GM23248 (cell line): ENCODE measurements around the gene USF1. TPM values are rescaled to one million over a fixed set of nuclear protein-coding genes. Genes with fewer than 3 reads are reported as not detected.
"Not testable (repeated sequence)": the region's sequence is repeated elsewhere in the genome, so short reads cannot be mapped to it uniquely, and the experiment has no call there.

Source experiments
- DNase-seq: peaks from one replicate; pipeline ENCODE4 v3.0.0-alpha.2; 2015
- H2AFZ ChIP-seq: fragments of 200-600 bp; sonication (generic); 2 replicates; pipeline ENCODE4 v1.6.1; 2016; ENCODE audit warnings: antibody characterized with exemption
- H3F3A ChIP-seq: fragments of 200-600 bp; sonication (generic); 2 replicates; pipeline ENCODE4 v1.6.1; 2016; ENCODE audit warnings: mild to moderate bottlenecking, antibody characterized with exemption, mixed run types; ENCODE audit not compliant: insufficient read depth
- H3K27ac ChIP-seq: fragments of 200-600 bp; sonication (generic); 2 replicates; pipeline ENCODE4 v1.5.1; 2016; ENCODE audit warnings: mild to moderate bottlenecking
- H3K27me3 ChIP-seq: fragments of 200-600 bp; sonication (generic); replicated peaks from 2 replicates; pipeline ENCODE4 v1.6.1; 2016; ENCODE audit warnings: mild to moderate bottlenecking; ENCODE audit not compliant: insufficient read depth
- H3K36me3 ChIP-seq: fragments of 200-600 bp; sonication (generic); 2 replicates; pipeline ENCODE4 v1.6.1; 2016; ENCODE audit warnings: low read depth, mild to moderate bottlenecking
- H3K4me1 ChIP-seq: fragments of 200-600 bp; sonication (generic); 2 replicates; pipeline ENCODE4 v1.6.1; 2016; ENCODE audit warnings: mild to moderate bottlenecking; ENCODE audit not compliant: insufficient read depth
- H3K4me2 ChIP-seq: fragments of 200-600 bp; sonication (generic); one replicate; pipeline ENCODE4 v1.6.1; 2016; ENCODE audit warnings: mild to moderate bottlenecking; ENCODE audit not compliant: unreplicated experiment
- H3K4me3 ChIP-seq: fragments of 200-600 bp; sonication (generic); 2 replicates; pipeline ENCODE4 v1.5.1; 2016; ENCODE audit warnings: mild to moderate bottlenecking
- H3K79me2 ChIP-seq: fragments of 200-600 bp; sonication (generic); 2 replicates; pipeline ENCODE4 v1.6.1; 2016; ENCODE audit warnings: mild to moderate bottlenecking; ENCODE audit not compliant: insufficient read depth
- H3K9ac ChIP-seq: fragments of 200-600 bp; sonication (generic); 2 replicates; pipeline ENCODE4 v1.6.1; 2016; ENCODE audit warnings: mild to moderate bottlenecking
- H3K9me2 ChIP-seq: fragments of 200-600 bp; sonication (generic); 2 replicates; pipeline ENCODE4 v1.6.1; 2016; ENCODE audit warnings: mixed run types, mild to moderate bottlenecking, moderate library complexity; ENCODE audit not compliant: insufficient read depth
- H3K9me3 ChIP-seq: fragments of 200-600 bp; sonication (generic); one replicate; pipeline ENCODE4 v1.6.1; 2017; ENCODE audit warnings: low read depth
- H4K20me1 ChIP-seq: fragments of 200-600 bp; sonication (generic); 2 replicates; pipeline ENCODE4 v1.6.0; 2016; ENCODE audit not compliant: insufficient read depth
- EZH2 ChIP-seq: fragments of 200-600 bp; sonication (generic); IDR thresholded peaks from 2 replicates; pipeline ENCODE4 v1.6.1; 2018; ENCODE audit warnings: antibody characterized with exemption, mild to moderate bottlenecking; ENCODE audit not compliant: insufficient read depth, poor library complexity, severe bottlenecking
- EZH2phosphoT487 ChIP-seq: fragments of 200-600 bp; sonication (generic); IDR thresholded peaks from 2 replicates; pipeline ENCODE4 v1.6.1; 2018; ENCODE audit warnings: antibody characterized with exemption, moderate library complexity, mild to moderate bottlenecking, low read depth; ENCODE audit not compliant: insufficient read depth
- WGBS, 2 experiments: methylation state at CpG; one replicate each; pipeline ENCODE4 v1.1.6; 2015 to 2017; ENCODE audit warnings: low lambda C conversion rate in 2 of 2, low coverage in 1 of 2; ENCODE audit errors: missing lambda C conversion rate in 2 of 2; 5-methylcytosine and 5-hydroxymethylcytosine counted together
- in situ Hi-C: fragments of 300-500 bp; cut with MboI; formaldehyde crosslinking; loops from 2 replicates; pipeline ENCODE4 v1.15.0; 2020
- polyA plus RNA-seq: library from polyadenylated mRNA; unstranded; fragments of >200 nt; fragmentation: Nextera tagmentation; extraction: Ambion mirVana; gene quantifications from 2 replicates; pipeline ENCODE4 v1.2.1, GENCODE V29; 2016
- total RNA-seq: library from RNA; depleted of rRNA; stranded (reverse); fragments of >200 nt; shearing (Covaris generic); gene quantifications from 2 replicates; pipeline ENCODE4 v1.2.3, GENCODE V29; 2014

The USF1 gene
- total and polyA plus RNA-seq, 2 experiments from 2014 or later = 17.1 to 53.2 TPM

GRCh38 chr1:161068306-161069234 is 22.8 kb upstream of the USF1 start:
- WGBS, 2 experiments = 76 to 82% methylated on average over 10 of the region's 10 CpGs
- no peaks in the 10 kb centered on the region for H3K9me2 ChIP-seq
- no peak overlapping the region for H3K9ac ChIP-seq
- no peaks in the 10 kb centered on the region for H3K4me1 ChIP-seq
- no peaks in the 10 kb centered on the region for H3K9me3 ChIP-seq
- in situ Hi-C loops = no loop called here
- no peak for DNase-seq
- H4K20me1 ChIP-seq = no peaks in the 10 kb centered on the region
- no peaks in the 10 kb centered on the region for H3K79me2 ChIP-seq
- H3K27ac ChIP-seq = no peak overlapping the region
- H3K4me3 ChIP-seq = no peak overlapping the region
- no peaks in the 10 kb centered on the region for H3K36me3 ChIP-seq
- TF ChIP-seq EZH2 (no peak), EZH2phosphoT487 (no peak)
- no peaks in the 10 kb centered on the region for H3K27me3 ChIP-seq
- peak overlapping the region; percentile 58 for H2AFZ ChIP-seq
- no peaks in the 10 kb centered on the region for H3F3A ChIP-seq
- H3K4me2 ChIP-seq = no peak overlapping the region

DNA sequence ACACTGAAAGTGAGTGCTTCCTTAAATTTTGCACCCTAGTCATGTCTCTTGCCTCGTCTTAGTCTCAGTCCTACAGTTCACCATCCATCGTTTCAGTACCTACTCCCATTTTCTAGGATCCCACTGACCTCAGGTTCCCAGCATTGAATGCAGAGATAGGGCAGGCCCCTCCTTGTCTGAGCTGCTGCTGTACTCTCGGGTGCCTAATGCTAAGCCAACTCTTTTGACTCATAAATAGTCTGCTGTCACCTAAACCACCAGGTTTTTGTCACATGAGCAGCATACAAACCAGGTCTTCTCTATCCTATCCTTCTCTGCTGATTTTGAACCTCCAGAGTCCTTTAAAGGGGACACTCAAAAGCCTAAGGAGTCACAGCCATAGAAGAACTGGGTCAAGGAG is 20.9 kb upstream of the USF1 start:
- no peak overlapping the region for H3K9ac ChIP-seq
- no peak overlapping the region for H2AFZ ChIP-seq
- no peaks in the 10 kb centered on the region for H3K9me2 ChIP-seq
- 43 to 52% methylated on average over 3 of the region's 3 CpGs for WGBS, 2 experiments
- no peaks in the 10 kb centered on the region for H3K27me3 ChIP-seq
- H4K20me1 ChIP-seq = no peaks in the 10 kb centered on the region
- no peaks in the 10 kb centered on the region for H3F3A ChIP-seq
- H3K79me2 ChIP-seq = no peaks in the 10 kb centered on the region
- H3K4me2 ChIP-seq = no peak overlapping the region
- no peak overlapping the region for H3K27ac ChIP-seq
- no peaks in the 10 kb centered on the region for H3K9me3 ChIP-seq
- no peaks in the 10 kb centered on the region for H3K36me3 ChIP-seq
- H3K4me3 ChIP-seq = no peak overlapping the region
- no peaks in the 10 kb centered on the region for H3K4me1 ChIP-seq
- TF ChIP-seq EZH2 (no peak), EZH2phosphoT487 (no peak)
- no peak for DNase-seq
- in situ Hi-C loops = no loop called here

- H3F3A ChIP-seq, DNase-seq, H3K36me3 ChIP-seq, H3K9me2 ChIP-seq, H3K4me2 ChIP-seq, H3K4me3 ChIP-seq, H3K27ac ChIP-seq, in situ Hi-C loops, H3K9me3 ChIP-seq, H3K27me3 ChIP-seq, H4K20me1 ChIP-seq, H2AFZ ChIP-seq, H3K4me1 ChIP-seq, H3K9ac ChIP-seq, H3K79me2 ChIP-seq: not testable (repeated sequence)
- 80 to 86% methylated on average over 7 of the region's 7 CpGs for WGBS, 2 experiments
Measured at GRCh38 chr1:161065681-161066080, 19.9 kb upstream of the USF1 start.

GRCh38 chr1:161063936-161064335 is 18.2 kb upstream of the USF1 start:
- H2AFZ ChIP-seq, DNase-seq, H3K4me1 ChIP-seq, H3K9me3 ChIP-seq, H3F3A ChIP-seq, H3K9ac ChIP-seq, in situ Hi-C loops, H4K20me1 ChIP-seq, H3K4me2 ChIP-seq, H3K27me3 ChIP-seq, H3K27ac ChIP-seq, H3K79me2 ChIP-seq, H3K36me3 ChIP-seq, H3K9me2 ChIP-seq, H3K4me3 ChIP-seq: not testable (repeated sequence)
- 65 to 66% methylated on average over 6 of the region's 6 CpGs for WGBS, 2 experiments

- Histone ChIP-seq H3K9me2 (no peaks in the 10 kb centered on the region), H2AFZ (no peak overlapping the region), H3K9me3 (no peaks in the 10 kb centered on the region), H3K36me3 (no peaks in the 10 kb centered on the region), H3K4me2 (no peak overlapping the region), H3K27ac (no peak overlapping the region), H3K4me3 (no peak overlapping the region), H3K9ac (no peak overlapping the region), H3K27me3 (no peaks in the 10 kb centered on the region), H3F3A (no peaks in the 10 kb centered on the region), H3K4me1 (no peaks in the 10 kb centered on the region), H3K79me2 (no peaks in the 10 kb centered on the region), H4K20me1 (no peaks in the 10 kb centered on the region)
- TF ChIP-seq EZH2 (no peak), EZH2phosphoT487 (no peak)
- in situ Hi-C loops = no loop called here
- DNase-seq = no peak
- 89 to 91% methylated on average over 4 of the region's 4 CpGs for WGBS, 2 experiments
Measured at GRCh38 chr1:161061419-161061818, 15.6 kb upstream of the USF1 start.
